Right ventricle myocardium inferior (tissue), 1 donor: ENCODE data around the gene CDH23. TPM values are rescaled to one million over a fixed set of nuclear protein-coding genes. Genes with fewer than 3 reads are reported as not detected.
"Not testable (repeated sequence)": the region's sequence is repeated elsewhere in the genome, so short reads cannot be mapped to it uniquely, and the experiment has no call there.

Experiments
- ATAC-seq: fragments of 200-7000 bp; cut with Tn5 transposase; one replicate; pipeline ENCODE4 v1.9.1; 2020; ENCODE audit warnings: mild to moderate bottlenecking, moderate library complexity
- DNase-seq: peaks from one replicate; pipeline ENCODE4 v3.0.0; 2021; ENCODE audit errors: missing footprints
- intact Hi-C: fragments of 100-400 bp; cut with DNase I; formaldehyde crosslinking; loops from one replicate; pipeline ENCODE4 v1.11.0; 2022
- total RNA-seq: library from RNA; stranded (reverse); fragmentation: NEBNext Ultra II Directional; extraction: Animal tissue kit (Norgen Biotek cat#: 25700); gene quantifications from one replicate; pipeline ENCODE4 v1.2.1, GENCODE V29; 2021
- donor health status: DM: no; HTN: yes; CAD: no; lungs with severe emphysema.

The CDH23 gene
- total RNA-seq, 1 donor from 2014 or later: 4.8 TPM

- no peak for DNase-seq
- intact Hi-C loops: no loop called here
- peak; percentile 20 for ATAC-seq
Measured at GRCh38 chr10:71845410-71846405, 449.0 kb downstream of the CDH23 start.

- intact Hi-C loops: no loop called here
- DNase-seq (no peak), ATAC-seq (no peak)
Measured at GRCh38 chr10:71846816-71847215, 450.1 kb downstream of the CDH23 start.

- DNase-seq: no peak
- intact Hi-C loops: no loop called here
Measured at GRCh38 chr10:71847418-71847817, 450.7 kb downstream of the CDH23 start.

GRCh38 chr10:71848325-71849275 is 451.9 kb downstream of the CDH23 start:
- ATAC-seq (no peak), DNase-seq (no peak)
- intact Hi-C loops: no loop called here

More at GRCh38 chr10:71847418-71847817, 450.7 kb downstream of the CDH23 start:
- no peak for ATAC-seq

- DNase-seq (no peak), ATAC-seq (no peak)
- intact Hi-C loops: no loop called here
Measured at GRCh38 chr10:71849461-71849908, 452.8 kb downstream of the CDH23 start.

- DNase-seq: no peak
- no peak for ATAC-seq
- intact Hi-C loops: loop anchor here (5.0 kb wide), 1 partner anchor 37 kb away; no protein-coding TSS in a partner anchor
Measured at GRCh38 chr10:71850021-71850742, 453.5 kb downstream of the CDH23 start.

GRCh38 chr10:71850743-71851464 is 454.2 kb downstream of the CDH23 start, which contains the start of gene PSAP:
PSAP (minus strand) TSS chr10:71851251; CDS start chr10:71851221, 30 bp downstream.
- DNase-seq (peak; percentile 100), ATAC-seq (peak; percentile 99)
- intact Hi-C loops: loop anchor here (5.0 kb wide), 1 partner anchor 36 kb away; no protein-coding TSS in a partner anchor

GRCh38 chr10:71851465-71852095 is 454.9 kb downstream of the CDH23 start:
- intact Hi-C loops: loop anchor here (5.0 kb wide), 1 partner anchor 36 kb away; no protein-coding TSS in a partner anchor
- ATAC-seq: peak; percentile 0
- DNase-seq: not testable (repeated sequence)

- DNase-seq: peak; percentile 80
- intact Hi-C loops: loop anchor here (5.0 kb wide), 1 partner anchor 35 kb away; no protein-coding TSS in a partner anchor
- ATAC-seq: no peak
Measured at GRCh38 chr10:71852355-71852937, 455.7 kb downstream of the CDH23 start.

- intact Hi-C loops: loop anchor here (5.0 kb wide), 1 partner anchor 33 kb away; no protein-coding TSS in a partner anchor
- DNase-seq: no peak
- ATAC-seq: no peak
Measured at GRCh38 chr10:71854031-71854430, 457.3 kb downstream of the CDH23 start.

- DNase-seq (no peak), ATAC-seq (no peak)
- intact Hi-C loops: no loop called here
Measured at GRCh38 chr10:71856619-71857018, 459.9 kb downstream of the CDH23 start.

GRCh38 chr10:71857934-71858890 is 461.5 kb downstream of the CDH23 start:
- ATAC-seq: no peak
- intact Hi-C loops: no loop called here
- peak; percentile 87 for DNase-seq

GRCh38 chr10:71860243-71861029 is 463.7 kb downstream of the CDH23 start:
- ATAC-seq (peak; percentile 98), DNase-seq (peak; percentile 95)
- intact Hi-C loops: no loop called here

GRCh38 chr10:71863203-71863602 is 466.5 kb downstream of the CDH23 start:
- DNase-seq: no peak
- ATAC-seq: no peak
- intact Hi-C loops: no loop called here

GRCh38 chr10:71864911-71865361 is 468.2 kb downstream of the CDH23 start:
- no peak for ATAC-seq
- no peak for DNase-seq
- intact Hi-C loops: no loop called here
